ENCODE data around the gene ADSL.
A peak's percentile ranks its signal among the peaks of the same experiment; 100 is the strongest.

Gene ADSL

DNA sequence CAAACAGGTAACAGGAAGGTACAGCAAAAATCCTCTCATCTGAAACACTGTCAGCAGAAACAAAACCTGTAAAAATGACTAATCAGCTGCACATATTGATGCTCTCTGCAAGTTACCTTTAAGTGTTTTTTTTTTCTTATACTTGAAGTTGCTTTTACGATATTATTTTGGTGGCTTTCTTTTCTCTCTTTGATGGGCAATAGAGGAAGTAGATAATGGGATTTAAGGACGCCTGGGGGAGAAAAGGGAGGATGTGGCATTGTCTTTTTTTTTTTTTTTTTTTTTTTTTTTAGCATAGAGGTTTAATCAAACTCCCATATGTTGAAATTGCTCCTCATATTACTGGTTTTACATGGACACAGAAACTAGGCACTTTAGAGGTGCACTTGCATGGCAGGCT, 11.4 kb upstream of the ADSL start:
- H3K4me3 ChIP-seq (ENCODE audit: low read length), result no peak overlapping the region
- no peak for TF ChIP-seq ZNF274 (IDR thresholded peaks at IDR 0.05; ENCODE audit: low read depth, low read length)

- no peak for TF ChIP-seq ZNF274 (IDR thresholded peaks at IDR 0.05; ENCODE audit: low read depth, low read length)
- H3K4me3 ChIP-seq (ENCODE audit: low read length), result no peak overlapping the region
These were observed 10.9 kb upstream of the ADSL start for GRCh38 chr22:40335358-40335757.

DNA sequence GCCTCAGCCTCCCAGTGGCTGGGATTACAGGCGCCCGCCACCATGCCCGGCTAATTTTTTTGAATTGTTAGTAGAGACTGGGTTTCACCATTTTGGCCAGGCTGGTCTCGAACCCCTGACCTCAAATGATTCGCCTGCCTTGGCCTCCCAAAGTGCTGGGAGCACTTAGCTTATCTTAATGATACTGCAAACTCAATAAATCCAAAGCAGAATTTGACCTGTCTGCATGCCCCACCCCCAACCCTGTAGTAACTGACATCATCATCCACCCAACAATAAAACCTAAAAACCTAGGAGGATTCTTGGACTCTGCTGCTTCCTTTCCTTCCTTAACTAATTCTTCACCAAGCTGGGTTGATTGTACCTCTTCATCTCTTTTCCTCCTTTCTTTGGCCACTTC, 6.3 kb upstream of the ADSL start:
- no peak overlapping the region for H3K4me3 ChIP-seq (ENCODE audit: low read length)
- no peak for TF ChIP-seq ZNF274 (IDR thresholded peaks at IDR 0.05; ENCODE audit: low read depth, low read length)

DNA sequence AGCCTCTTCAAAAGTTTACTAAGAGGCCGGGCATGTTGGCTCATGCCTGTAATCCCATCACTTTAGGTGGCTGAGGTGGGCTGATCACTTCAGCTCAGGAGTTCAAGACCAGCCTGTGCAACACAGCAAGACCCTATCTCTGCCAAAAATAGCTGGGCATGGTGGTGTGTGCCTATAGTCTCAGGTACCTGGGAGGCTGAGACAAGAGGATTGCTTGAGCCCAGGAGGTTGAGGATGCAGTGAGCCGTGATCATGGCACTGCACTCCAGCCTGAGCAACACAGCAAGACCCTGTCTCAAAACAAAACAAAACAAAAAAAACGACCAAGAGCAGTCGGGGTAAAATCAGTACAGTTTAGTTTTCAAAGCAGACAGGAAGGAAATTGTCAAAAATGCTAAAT, 4.7 kb upstream of the ADSL start:
- H3K4me3 ChIP-seq (ENCODE audit: low read length), result no peak overlapping the region
- no peak for TF ChIP-seq ZNF274 (IDR thresholded peaks at IDR 0.05; ENCODE audit: low read depth, low read length)

- H3K4me3 ChIP-seq (ENCODE audit: low read length), result no peak overlapping the region
- no peak for TF ChIP-seq ZNF274 (IDR thresholded peaks at IDR 0.05; ENCODE audit: low read depth, low read length)
These were observed 3.8 kb upstream of the ADSL start for GRCh38 chr22:40342521-40342920.

- no peak for TF ChIP-seq ZNF274 (IDR thresholded peaks at IDR 0.05; ENCODE audit: low read depth, low read length)
- peak overlapping the region; percentile 97 for H3K4me3 ChIP-seq (ENCODE audit: low read length)
These were observed 1.0 kb upstream of the ADSL start for GRCh38 chr22:40345271-40345670.

GRCh38 chr22:40345815-40346184, 500 bp upstream of the ADSL start:
- H3K4me3 ChIP-seq (ENCODE audit: low read length), result peak overlapping the region; percentile 97
- TF ChIP-seq ZNF274 (IDR thresholded peaks at IDR 0.05; ENCODE audit: low read depth, low read length), result no peak

DNA sequence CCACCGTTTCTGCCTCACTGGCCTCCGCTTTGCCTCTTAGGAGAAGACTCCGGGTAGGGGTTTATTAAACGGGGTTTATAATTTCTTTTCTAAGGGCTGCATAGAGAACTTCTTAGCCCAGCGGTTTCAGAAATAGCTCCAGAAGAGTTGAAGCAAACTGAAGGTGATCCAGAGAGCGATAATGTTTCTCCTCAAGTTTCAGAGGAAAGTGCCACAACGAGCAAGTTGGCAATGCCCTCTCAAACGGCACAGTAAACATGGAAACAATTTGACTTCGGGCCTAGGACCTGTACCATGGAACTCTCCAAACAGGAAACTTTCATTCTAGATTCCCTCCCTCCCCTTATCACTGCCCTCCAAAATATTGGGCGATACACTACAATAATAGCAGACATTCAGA, 1.0 kb downstream of the ADSL start:
- TF ChIP-seq ZNF274 (IDR thresholded peaks at IDR 0.05; ENCODE audit: low read depth, low read length), result no peak
- H3K4me3 ChIP-seq (ENCODE audit: low read length), result peak overlapping the region; percentile 97

DNA sequence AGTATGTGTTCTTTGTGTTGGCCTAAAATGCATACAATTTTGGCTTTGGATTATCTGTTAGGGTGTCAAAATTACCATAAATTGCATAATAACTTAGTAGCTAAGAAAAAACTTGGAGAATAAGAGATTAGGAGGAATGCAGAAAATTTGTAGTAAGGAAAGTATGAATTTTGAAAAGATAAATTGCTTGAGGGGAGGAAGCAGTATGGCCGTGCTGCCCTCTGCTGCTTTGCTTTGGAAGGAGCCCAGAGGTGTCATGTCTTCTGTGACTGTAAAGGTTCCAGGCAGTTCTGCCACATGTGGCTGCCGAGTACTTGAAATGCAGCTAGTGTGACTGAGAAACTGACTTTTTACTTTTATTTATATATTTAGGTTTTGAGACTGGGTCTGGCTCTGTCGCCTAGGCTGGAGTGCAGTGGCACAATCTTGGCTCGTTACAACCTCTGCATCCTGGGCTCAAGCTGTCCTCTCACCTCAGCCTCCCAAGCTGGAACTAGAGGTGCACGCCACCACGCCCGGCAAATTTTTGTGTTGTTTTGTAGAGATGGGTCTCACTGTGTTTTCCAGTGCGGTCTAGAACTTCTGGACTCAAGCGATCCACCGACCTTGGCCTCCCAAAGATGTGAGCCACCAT, 1.8 kb downstream of the ADSL start:
- peak overlapping the region; percentile 14 for H3K4me3 ChIP-seq (ENCODE audit: low read length)
- TF ChIP-seq ZNF274 (IDR thresholded peaks at IDR 0.05; ENCODE audit: low read depth, low read length), result no peak

- TF ChIP-seq ZNF274 (IDR thresholded peaks at IDR 0.05; ENCODE audit: low read depth, low read length), result no peak
- H3K4me3 ChIP-seq (ENCODE audit: low read length), result no peak overlapping the region
These were observed 6.5 kb downstream of the ADSL start for GRCh38 chr22:40352763-40353162.

GRCh38 chr22:40361100-40361499, 14.8 kb downstream of the ADSL start:
- H3K4me3 ChIP-seq (ENCODE audit: low read length), result no peak overlapping the region
- no peak for TF ChIP-seq ZNF274 (IDR thresholded peaks at IDR 0.05; ENCODE audit: low read depth, low read length)

DNA sequence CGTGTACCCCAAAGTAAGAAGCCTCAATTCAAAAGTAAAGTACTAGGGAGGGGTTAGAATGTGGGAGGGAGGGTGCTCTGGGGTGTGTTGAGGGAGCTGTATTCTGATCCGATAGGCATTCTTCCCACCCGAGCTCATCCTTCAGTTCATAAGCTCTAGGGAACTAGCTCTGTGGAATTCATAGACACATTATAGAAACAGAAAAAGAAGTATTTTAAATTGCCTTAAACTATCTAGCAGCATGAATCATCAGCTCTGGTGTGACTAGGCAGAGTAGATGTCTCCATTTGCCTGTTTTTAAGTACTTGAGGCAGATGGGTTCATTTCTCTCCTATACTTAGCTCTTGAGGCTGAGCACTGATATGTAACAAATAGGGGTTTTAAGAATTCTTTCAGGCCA, 16.8 kb downstream of the ADSL start:
- no peak overlapping the region for H3K4me3 ChIP-seq (ENCODE audit: low read length)
- no peak for TF ChIP-seq ZNF274 (IDR thresholded peaks at IDR 0.05; ENCODE audit: low read depth, low read length)

DNA sequence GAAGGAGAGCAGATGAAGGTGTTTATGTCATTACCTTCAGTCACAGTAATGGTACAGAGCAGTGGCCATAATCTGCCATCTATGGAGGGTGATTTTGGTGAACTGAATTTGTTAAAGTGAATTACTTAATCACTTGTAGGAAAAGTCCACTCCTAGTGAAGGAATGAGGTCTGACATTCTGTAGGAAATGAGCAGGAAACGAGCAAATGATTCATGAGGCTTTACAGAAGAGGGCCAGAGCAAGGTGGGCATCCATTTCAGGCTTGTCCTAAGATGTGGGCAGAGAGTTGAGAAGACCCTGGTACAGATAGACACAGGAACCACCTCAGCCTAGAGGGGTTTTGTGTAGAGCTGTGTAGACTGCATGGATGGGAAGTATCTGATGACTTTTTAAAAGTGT, 18.1 kb downstream of the ADSL start:
- no peak for TF ChIP-seq ZNF274 (IDR thresholded peaks at IDR 0.05; ENCODE audit: low read depth, low read length)
- no peak overlapping the region for H3K4me3 ChIP-seq (ENCODE audit: low read length)

DNA sequence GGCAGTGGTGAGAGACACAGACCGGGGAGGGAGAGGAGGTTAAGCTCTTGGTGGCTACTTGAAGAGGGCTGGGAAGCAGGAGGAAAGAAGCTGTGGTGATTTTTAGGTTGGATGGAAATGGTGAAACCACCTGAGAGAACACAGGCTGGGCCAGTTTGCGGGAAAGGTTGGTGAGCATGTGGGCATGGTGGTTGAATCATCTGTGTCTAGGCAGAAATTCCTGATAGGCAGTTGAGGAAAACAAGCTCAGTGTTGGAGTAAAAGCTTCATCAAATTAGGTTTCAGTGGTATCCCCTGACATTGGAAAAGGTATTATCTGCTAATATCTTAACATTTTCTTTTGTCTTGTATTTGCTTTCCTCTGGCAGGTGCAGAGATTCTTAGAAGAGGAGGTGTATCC, 19.8 kb downstream of the ADSL start:
- TF ChIP-seq ZNF274 (IDR thresholded peaks at IDR 0.05; ENCODE audit: low read depth, low read length), result no peak

GRCh38 chr22:40367342-40367741, 21.0 kb downstream of the ADSL start:
- no peak overlapping the region for H3K4me3 ChIP-seq (ENCODE audit: low read length)
- no peak for TF ChIP-seq ZNF274 (IDR thresholded peaks at IDR 0.05; ENCODE audit: low read depth, low read length)

More for the DNA sequence above, 19.8 kb downstream of the ADSL start:
- no peak overlapping the region for H3K4me3 ChIP-seq (ENCODE audit: low read length)

GRCh38 chr22:40368016-40368415, 21.7 kb downstream of the ADSL start:
- no peak overlapping the region for H3K4me3 ChIP-seq (ENCODE audit: low read length)

More at GRCh38 chr22:40368016-40368415, 21.7 kb downstream of the ADSL start:
- TF ChIP-seq ZNF274 (IDR thresholded peaks at IDR 0.05; ENCODE audit: low read depth, low read length), result no peak
